SW480 (cell line): Measurements from ENCODE around the gene TCEAL1.
"Not testable (repeated sequence)": the region's sequence is repeated elsewhere in the genome, so short reads cannot be mapped to it uniquely, and the experiment has no call there.

Source experiments
- DNase-seq: peaks from one replicate; pipeline ENCODE4 v3.0.0-alpha.2; 2016; ENCODE audit warnings: low spot score

TCEAL1 gene

GRCh38 chrX:103628386-103629317 is at the start of gene TCEAL1:
TSS of gene TCEAL1 (plus strand) at chrX:103628975. CDS start at chrX:103629917, 942 bp downstream.
- peak; percentile 76 for DNase-seq

- no peak for DNase-seq
Observed at GRCh38 chrX:103584596-103584995, 44.2 kb upstream of the TCEAL1 start.

- peak; percentile 53 for DNase-seq
Observed at GRCh38 chrX:103585411-103586313, 43.1 kb upstream of the TCEAL1 start, which contains the start of gene TCEAL4. TSS of gene TCEAL4 (plus strand) at chrX:103585515. CDS start at chrX:103586676, 1,161 bp downstream.

GRCh38 chrX:103586314-103586646 is 42.5 kb upstream of the TCEAL1 start:
- no peak for DNase-seq

- DNase-seq = no peak
Observed at GRCh38 chrX:103586659-103587058, 42.1 kb upstream of the TCEAL1 start.

GRCh38 chrX:103592295-103592694 is 36.5 kb upstream of the TCEAL1 start:
- DNase-seq = not testable (repeated sequence)

- not testable (repeated sequence) for DNase-seq
Observed at GRCh38 chrX:103595202-103595601, 33.6 kb upstream of the TCEAL1 start.

GRCh38 chrX:103607364-103608305 is 21.1 kb upstream of the TCEAL1 start, which contains the start of gene TCEAL3:
TSS of gene TCEAL3 (plus strand) at chrX:103607963. CDS start at chrX:103609065, 1,102 bp downstream.
- DNase-seq = peak; percentile 22

GRCh38 chrX:103608306-103608963 is 20.3 kb upstream of the TCEAL1 start:
- DNase-seq = no peak

GRCh38 chrX:103610282-103610681 is 18.5 kb upstream of the TCEAL1 start:
- DNase-seq = no peak

- DNase-seq = no peak
Observed at GRCh38 chrX:103613362-103613890, 15.3 kb upstream of the TCEAL1 start.

- no peak for DNase-seq
Observed at GRCh38 chrX:103614999-103615398, 13.8 kb upstream of the TCEAL1 start.

- DNase-seq = no peak
Observed at GRCh38 chrX:103615781-103616371, 12.9 kb upstream of the TCEAL1 start.

GRCh38 chrX:103616676-103617186 is 12.0 kb upstream of the TCEAL1 start:
- DNase-seq = no peak

GRCh38 chrX:103624111-103624510 is 4.7 kb upstream of the TCEAL1 start:
- DNase-seq = no peak

GRCh38 chrX:103626855-103627254 is 1.9 kb upstream of the TCEAL1 start:
- DNase-seq = no peak

- peak; percentile 67 for DNase-seq
Observed at GRCh38 chrX:103629318-103630170, 769 bp downstream of the TCEAL1 start.

- no peak for DNase-seq
Observed at GRCh38 chrX:103630171-103630511, 1.4 kb downstream of the TCEAL1 start.

GRCh38 chrX:103631145-103631544 is 2.4 kb downstream of the TCEAL1 start:
- DNase-seq = no peak
